GM21381 (cell line): ENCODE results near the gene ZFYVE28.
"Not testable (repeated sequence)": the region's sequence is repeated elsewhere in the genome, so short reads cannot be mapped to it uniquely, and the experiment has no call there.

Source experiments
- ATAC-seq: cut with Tn5 transposase; IDR thresholded peaks from one replicate; pipeline ENCODE4 v1.9.1; 2021; ENCODE audit warnings: mild to moderate bottlenecking, moderate library complexity; ENCODE audit not compliant: unreplicated experiment

ZFYVE28 gene

DNA sequence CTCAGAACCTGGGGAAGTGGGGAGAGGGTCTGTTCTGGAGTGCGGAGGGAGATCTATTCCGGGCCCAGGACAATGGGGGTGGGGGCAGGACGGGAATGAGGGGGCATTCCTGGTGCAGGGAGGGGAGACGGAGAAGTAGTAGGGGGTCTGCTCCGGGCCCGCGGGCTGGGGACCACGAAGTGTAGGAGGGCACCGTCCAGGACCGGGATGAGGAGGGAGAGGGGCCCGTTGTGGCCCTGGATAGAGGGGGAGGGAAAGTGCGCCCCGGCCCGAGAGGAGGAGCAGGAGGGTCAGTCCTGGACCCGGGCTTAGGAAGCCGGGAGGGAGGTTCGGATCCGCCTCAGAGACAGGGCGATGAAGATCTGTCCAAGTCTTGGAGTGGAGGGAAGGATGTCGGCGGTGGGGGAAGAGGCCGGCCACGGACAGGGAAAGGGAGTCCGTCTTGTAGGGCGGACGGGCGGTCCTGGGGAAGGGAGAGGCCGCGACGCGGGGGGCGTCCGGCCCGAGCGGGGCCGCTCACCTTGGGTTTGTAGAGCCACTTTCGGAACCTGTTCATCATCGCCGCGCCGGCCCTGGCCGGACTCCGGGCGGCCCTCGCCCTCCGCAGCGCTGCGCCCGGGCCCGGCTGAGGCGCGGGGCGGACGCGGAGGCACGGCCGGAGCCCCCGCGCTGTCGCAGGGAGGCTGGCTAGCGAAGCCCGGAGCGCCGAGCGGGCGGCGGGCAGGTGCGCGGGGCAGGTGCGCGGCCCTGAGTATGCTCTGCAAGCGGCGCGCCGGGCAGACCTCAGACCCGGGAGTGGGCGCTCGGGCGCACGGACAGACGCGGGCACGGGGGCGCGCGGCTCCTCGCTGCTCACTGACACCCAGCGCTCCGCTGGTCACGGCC lies at the start of gene ZFYVE28:
Gene ZFYVE28, minus strand, starts transcription at position 881 of the 885 bp plus-strand sequence. Its CDS starts 322 bp downstream, at position 559.
- ATAC-seq: no peak

DNA sequence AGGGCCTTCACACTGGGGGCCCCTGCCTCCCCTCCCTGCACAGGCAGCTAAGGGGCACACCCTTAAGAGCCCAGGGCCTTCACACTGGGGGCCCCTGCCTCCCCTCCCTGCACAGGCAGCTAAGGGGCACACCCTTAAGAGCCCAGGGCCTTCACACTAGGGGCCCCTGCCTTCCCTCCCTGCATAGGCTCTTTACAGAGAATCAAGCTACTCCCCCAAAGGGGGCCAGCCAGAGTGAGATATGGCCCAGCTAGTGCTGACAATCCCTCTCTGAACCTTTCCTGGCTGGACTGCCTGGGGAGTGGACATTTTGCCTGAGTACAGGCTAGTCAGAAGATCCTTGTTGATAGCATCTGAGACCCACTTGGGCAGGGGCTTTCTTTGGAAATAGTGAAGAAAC lies 47.1 kb upstream of the ZFYVE28 start:
- ATAC-seq: not testable (repeated sequence)

DNA sequence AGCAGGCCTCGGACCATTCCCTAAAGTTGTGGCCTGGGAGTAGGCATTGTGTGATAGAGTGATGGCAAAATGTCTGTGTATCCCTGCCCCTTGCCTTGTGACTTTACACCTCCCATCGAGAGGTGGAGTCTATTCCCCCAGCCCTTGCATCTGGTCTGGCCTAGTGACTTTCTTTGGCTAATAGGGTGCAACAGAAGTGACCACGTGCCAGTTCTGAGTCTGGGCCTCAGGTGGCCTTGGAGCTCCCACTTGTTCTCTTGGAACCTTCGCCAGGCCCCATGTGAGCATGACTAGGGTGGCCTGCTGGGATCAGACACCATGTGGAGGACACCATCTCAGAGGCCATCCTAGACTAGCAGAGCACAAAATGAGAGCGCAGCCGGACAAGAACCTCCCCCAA lies 46.6 kb upstream of the ZFYVE28 start:
- no peak for ATAC-seq

DNA sequence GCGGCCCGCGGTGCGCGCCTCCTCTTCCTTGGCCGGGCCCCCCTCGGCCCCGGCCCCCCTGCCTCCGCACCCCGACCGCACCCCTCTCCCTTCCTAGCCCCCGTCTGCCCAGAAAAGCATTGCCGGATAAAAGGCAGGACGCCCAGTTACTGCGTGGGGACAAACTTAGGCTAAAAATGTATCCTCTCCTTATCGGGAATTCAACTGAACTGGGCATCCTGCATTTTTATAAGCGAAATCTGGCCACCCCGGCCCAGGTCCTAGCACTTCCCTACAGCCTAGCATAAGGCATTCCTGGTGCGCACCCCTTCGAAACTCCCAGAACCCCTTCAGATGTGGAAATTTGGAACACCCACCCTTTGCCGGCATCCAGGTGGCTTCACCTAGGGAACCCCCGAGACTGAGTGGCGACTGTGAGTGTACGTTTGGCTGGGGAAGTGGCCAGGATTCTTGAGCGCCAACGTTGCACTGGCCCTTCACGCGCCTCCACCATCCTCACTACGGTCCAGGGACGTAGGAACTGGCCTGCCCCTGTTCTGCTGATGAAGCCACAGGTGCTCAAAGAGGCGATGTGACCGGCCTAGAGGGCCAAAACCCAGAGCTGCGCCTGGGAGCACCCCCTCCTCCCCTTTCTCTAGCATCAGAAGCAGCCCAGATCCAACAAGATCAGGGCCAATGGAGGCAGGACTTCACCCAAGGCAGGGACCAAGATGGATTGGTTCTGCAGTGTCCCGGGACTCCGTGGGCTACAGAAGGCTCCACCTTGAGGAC lies 44.7 kb upstream of the ZFYVE28 start:
- no peak for ATAC-seq

DNA sequence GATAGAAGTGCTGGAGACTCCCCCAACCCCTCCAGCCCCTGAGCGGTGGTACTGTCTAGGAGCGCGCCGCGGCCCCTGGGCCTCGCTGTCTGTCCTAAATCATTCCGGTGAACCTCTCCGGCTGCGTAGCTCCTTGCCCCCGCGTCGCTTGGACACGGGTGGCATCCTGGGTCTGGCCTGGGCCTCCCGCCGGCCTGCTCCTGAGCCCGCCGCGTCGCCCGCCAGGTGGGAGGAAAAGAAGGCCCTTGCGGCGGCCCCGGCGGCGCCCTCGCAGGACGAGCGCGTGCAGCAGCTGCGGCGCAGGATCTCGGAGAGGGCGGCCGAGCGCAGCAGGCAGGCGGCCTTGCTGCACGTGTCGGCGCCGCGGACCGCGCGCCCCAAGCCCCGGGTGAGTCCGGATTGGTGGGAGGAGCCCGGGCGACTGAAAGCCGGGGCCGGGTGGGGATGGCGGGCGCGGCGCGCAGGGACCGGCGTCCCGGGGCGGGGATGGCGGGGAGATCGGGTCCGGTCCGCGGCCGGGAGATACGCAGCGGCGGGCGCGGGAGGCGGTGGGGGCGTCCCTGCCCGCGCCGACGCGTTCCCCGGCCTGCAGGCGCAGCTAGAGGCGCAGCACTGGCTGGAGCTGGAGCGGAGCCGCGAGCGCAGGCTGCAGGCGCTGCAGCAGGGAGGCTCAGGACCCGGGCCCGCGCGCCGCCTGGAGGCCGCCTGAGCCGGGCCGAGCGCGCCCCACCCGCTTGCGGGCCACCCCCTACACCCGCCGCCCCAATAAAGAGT lies 44.0 kb upstream of the ZFYVE28 start:
- peak; percentile 63 for ATAC-seq

DNA sequence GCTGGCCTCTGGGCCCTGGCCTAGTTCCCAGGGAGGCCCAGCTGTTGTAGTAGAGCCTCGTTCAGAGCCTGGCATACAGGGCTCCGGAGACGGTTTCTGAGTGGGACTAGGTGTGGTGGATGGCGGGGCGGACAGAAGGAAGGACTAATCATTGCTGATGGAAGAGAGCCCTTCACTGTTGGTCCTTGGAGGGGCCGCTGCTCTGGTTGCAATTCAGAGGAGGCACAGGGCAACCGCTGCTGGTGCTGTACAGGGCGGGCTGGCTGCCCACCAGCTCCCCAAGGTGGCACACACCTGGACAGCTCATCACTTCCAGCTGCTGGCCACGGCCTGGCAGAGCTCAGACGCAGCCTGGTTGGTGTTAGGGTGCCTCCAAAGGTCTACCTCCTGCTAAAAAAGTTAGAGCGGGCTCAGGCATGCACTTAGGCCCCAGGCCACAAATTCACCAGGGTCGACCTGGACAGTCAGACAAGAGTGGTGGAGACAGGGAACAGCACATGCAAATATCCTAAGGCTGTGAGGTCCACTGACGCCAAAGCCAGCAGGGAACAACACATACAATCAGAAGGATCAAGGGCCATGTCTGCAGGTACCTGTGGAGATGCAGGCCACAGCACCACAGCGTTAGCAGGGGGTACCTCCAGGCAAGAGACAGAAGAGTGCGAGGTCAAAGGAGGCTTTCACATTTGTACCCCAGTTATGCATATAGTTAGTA lies 43.0 kb upstream of the ZFYVE28 start:
- no peak for ATAC-seq

DNA sequence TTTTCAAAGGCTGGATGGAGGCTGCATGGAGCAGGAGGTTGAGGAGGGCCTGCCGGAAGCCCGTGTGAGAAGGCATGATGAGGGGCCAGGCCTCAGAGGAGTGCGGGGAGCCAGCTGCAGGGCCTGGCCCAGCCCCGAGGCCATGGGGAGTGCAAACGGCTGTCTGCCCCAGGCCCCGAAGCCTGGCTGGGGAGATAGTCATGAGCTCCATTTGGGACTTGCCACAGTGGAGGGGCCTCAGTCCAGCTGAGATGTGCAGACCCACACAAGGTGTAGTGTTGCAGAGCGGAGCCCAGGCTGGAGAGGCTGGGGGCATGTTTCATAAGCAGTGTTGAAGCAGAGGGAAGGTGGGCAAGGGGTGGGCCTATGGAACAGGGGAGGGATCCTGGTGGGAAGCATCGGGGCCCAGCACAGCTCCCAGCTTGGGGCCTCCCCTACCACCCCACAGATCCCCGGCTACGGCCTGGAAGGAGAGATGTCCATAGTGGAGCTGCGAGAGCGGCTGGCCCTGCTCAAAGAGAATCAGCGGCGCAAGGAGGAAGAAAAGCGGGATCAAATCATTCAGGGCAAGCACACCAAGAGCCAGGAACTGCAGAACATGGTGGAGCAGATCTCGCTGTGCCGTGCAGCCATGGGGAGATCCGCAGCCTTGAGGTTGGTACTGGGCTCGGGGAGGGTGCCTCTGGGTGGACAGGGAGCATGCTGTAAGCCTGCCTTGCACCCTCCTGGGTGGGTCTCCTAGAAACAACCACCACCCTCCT lies 41.3 kb upstream of the ZFYVE28 start:
- ATAC-seq: no peak

DNA sequence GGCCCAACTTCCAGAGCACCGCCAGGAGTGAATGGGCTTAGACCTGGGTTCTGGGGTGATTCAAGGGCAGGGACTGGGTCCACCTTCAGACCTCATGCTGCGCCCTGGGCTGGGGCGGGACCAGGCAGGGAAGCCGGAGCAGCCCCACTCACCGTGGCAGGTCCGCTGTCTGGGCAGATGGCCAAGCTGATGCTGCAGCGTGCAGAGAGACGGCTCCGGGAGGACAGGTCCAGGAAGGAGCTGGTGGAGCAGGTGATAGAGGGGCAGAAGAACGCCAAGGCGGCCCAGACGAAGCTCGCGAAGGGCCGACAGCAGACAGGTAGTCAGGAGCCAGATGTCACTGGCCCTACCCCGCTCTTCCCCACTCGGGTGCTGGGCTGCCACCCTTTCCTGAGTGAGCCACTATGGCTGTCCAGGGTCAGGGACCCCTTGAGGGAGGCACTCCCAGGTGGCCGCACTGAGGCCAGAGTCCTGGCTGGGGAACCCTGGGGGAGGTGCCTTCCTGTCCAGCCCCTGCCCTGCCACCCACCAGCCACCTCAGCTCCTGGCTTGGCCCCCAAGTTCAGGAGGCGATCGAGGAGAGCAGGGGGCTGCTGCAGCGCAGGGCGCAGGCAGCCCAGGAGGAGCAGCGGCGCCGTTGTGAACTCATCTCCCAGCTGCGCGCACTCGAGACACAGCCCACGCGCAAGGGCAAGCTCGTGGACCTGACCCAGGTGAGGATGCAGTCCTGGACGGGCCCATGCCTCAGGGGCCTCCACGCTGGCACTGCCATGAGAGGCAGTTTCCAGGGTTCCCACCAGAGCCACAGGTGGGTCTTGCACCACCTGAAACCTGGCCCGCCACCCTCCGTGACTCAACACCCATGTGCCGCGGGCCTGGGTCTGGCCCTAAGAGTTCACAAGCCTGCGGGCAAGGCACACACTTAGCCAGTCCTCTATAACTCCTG lies 40.4 kb upstream of the ZFYVE28 start:
- ATAC-seq: no peak

DNA sequence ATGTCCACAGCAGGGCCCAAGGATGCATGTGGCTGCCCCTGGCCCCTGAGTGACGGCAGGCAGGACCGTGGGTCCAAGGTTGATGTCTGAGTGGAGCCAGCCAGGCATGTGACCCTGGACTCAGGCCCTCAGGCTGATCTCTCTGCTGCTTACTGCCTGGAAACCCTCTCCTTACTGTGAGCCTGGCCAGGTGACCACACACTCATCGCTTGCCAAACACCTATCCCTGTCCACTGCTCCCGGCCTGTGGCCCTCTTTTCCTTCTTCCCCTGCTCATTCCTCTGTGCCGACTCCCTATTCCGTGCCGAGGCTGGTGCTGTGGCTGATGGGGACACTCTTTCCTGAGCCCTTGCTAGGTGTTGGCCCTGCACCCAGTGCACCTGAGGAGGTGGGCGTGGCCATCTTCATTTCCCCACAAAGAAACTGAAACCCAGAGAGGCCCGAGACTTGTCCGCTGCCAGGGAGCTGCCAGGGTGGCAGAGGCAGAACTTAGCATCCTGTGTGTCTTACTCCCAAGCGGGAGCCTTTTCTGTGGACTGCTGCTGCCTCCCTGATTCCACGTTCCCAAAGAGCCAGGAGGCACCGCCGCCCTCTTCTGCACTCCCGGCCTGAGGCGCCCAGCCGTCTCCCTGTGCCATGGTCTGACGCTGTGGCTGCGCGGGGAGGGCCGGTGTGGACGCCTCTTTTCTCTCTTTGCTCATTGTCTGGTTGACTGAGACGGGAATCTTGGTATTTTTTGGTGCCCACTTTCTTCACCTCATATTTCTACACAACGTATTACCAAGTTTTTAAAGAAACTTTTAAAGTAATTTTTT lies 39.2 kb upstream of the ZFYVE28 start:
- ATAC-seq: no peak

DNA sequence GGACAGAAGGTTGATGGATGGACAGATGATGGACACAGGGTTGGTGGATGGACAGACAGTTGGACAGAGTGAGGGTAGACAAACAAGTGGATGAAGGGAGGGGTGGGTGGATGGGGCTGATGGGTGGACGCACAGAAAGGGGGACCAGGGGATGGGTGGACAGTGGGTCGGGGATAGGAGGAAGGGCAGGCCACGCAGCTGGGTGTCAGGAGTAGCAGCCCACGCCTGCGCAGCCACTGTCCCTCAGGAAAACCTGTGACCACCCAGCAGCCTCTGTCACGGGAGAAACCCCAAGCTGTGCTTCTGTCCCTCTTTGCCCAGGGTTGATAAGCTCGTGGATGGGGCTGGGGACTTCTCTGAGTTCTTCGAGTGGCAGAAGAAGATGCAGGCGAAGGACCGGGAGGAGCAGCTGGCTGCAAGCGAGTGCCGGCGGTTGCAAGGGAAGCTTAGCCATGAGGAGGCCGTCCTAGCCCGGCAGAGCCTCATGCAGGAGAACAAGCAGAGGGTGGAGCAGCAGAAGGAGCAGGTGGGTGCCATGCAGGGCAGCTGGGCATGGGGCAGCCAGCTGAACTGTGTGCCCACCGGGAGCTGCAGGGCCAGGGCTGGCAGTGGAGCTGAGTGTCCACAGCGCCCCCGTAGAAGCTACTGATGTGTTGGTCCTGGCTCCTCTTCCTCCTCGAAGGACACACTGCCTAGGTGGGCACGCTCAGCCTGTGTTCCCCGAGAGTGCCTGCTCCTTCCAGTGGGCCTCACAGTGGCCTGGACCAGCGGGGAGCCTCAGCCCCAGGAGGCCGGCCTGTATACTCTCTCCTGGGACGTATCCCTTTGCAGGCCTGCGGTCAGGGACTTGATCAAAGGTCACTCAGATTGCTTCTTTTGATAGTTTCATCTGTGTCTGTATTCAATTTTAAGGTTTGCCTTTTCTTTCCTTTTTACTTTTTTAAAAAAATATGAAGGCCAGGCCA lies 33.7 kb upstream of the ZFYVE28 start:
- ATAC-seq: no peak

DNA sequence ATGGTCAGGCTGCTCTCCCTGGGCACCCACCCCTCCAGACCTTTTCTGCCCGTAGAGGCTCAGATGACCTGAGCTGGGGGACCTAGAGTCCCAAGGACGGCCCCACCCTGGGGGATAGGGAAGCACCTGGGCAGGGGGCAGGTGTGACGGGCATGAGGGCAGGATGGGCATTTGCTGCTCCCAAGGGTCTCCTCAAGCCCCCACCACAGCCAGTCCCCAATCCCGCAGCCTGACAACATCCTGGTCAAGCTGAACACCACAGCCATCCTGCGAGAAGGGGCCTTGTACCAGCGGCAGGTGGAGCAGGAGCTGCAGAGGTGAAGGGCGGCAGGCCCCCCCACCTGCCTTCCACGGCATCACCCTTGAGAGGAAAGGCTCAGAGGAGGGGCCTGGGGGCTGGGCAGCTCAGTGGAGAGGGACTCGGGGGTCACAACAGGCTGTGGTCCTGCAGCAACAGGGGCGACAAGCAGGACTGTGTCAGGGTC lies 32.6 kb upstream of the ZFYVE28 start:
- no peak for ATAC-seq

DNA sequence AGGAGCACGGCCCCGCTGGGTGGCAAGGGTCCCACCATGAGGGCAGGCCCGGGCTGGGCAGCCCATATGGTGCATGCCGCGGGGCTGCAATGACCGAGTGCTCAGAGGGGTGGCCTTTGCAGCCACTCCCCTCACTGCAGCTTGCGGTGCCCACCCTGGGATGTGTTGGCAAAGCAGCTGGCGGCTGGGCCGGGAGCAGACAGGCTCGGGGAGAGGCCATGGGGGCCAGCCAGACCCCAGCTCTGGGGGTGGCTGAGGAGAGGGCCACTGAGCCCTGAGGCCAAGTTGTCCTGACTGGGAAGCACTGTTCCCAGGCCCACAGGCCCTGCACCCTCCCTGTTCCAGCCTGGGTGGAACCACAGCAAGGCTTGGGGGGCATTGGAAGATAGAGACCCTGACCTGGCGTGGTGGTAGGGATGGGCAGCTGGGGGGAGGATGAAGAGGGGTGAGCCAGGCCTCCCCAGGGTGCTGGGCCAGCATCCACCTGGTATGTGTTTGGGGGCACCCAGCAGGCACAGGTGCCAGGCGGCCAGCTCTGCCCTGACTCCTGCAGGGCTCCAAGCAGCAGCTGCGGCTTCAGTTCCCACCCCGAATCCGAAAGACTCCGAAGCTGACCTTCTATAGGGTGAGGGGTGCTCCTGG lies 32.1 kb upstream of the ZFYVE28 start:
- no peak for ATAC-seq

DNA sequence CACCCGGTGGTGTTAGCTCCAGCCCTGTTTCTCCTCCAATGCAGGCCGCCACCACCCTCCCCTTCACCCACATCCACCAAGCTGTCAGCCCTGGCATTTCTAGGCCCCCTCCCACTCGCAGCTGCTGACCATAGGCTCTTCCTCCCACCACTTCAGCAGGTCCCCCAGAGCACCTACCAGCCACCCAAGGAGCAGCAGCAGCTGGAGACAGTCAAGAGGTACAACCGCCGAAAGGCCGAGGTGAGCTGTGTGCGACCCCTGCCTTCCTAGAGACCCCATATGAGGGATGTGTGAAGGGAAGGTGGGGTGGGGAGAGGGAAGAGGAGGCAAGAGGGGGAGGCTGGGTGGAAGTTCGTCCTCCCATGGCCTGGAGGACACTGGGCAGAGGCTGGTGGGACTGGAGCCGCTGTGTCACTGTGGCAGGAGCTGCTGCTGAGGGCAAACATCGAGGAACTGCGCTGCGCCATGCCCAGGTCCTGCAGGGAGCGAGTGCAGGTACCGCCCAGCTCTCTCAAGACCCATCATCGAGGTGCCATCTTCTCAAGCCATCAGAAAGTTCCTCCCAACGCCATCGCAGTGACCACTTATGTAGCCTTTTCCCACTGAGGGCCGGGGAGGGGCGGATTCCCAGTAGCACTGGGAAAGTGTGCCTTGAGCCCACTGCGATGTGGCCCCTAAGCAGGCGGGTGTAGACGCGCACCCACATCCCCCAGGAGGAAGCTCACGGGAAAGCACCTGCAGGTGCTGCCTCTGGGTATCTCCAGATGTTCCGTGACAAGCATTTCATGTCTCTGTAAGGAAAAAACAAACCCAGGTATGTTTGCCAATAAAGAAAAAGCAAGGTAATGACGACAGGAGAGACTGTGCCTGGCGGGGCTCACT lies 31.3 kb upstream of the ZFYVE28 start:
- ATAC-seq: no peak

DNA sequence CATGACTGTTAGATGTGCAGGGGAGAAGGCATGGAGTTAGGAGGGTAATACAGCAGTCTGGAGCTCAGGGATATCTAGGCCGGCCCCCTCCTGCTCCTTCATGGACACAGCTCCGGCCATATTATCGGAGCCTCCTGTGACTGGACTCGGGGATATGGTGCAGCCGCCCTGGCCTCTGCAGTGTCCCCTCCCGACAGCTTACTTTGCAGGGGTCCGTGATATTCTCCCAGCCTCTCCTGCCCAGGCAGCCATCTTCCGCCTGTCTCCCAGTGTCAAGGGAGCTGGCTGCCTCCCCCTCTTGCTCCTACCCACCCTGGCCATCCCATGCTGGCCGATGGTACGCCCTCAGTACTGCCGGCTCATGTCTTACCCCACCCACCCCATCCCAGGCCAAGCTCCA lies 30.6 kb upstream of the ZFYVE28 start:
- no peak for ATAC-seq

DNA sequence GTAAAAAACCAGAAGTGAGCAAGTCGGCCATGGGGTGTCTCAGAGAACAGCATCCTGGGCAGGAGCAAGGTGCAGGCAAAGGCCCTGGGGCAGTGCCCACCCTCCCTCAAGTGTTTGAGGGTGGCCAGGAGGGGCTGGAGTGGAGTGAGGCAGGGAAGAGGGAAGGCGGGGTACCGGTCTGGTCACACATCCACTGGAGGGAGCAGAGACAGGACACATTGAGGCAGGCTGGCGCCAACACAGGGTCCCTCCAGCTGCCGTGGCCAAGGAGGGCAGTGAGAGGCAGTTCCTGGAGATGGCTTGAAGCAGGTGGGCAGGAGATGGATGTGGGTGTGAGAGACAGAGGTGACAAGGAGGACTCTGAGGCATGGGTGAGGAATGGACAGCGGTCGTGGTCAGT lies 30.1 kb upstream of the ZFYVE28 start:
- ATAC-seq: no peak
